ENCODE results near the gene ZNF579.

Gene ZNF579

GRCh38 chr19:55603581-55604292 is 23.1 kb upstream of the ZNF579 start:
- no peaks in the 10 kb centered on the region for H3K36me3 ChIP-seq (ENCODE audit: control insufficient read depth, insufficient read depth, low read length)
- no peak for TF ChIP-seq CTCF (IDR thresholded peaks at IDR 0.05)
- no peaks in the 10 kb centered on the region for H3K27me3 ChIP-seq (ENCODE audit: control insufficient read depth, insufficient read depth, low read length)
- H3K4me1 ChIP-seq = peaks cover 16% of the 10 kb centered on the region
- no peak overlapping the region for H3K9ac ChIP-seq
- no peaks in the 10 kb centered on the region for H3K9me3 ChIP-seq (ENCODE audit: control insufficient read depth, low read length)
- H2AFZ ChIP-seq = no peak overlapping the region
- H3K27ac ChIP-seq = no peak overlapping the region
- H3K4me3 ChIP-seq (ENCODE audit: low read depth, low read length) = no peak overlapping the region
- H3K79me2 ChIP-seq = peaks cover 23% of the 10 kb centered on the region
- no peak overlapping the region for H3K4me2 ChIP-seq (ENCODE audit: low read length)

GRCh38 chr19:55603115-55603514 is 22.5 kb upstream of the ZNF579 start:
- Histone ChIP-seq H3K36me3 (ENCODE audit: control insufficient read depth, insufficient read depth, low read length) (no peaks in the 10 kb centered on the region), H3K4me2 (ENCODE audit: low read length) (no peak overlapping the region), H2AFZ (no peak overlapping the region), H3K27ac (no peak overlapping the region), H3K9ac (no peak overlapping the region), H3K79me2 (peaks cover 22% of the 10 kb centered on the region), H3K4me3 (ENCODE audit: low read depth, low read length) (no peak overlapping the region), H3K4me1 (peaks cover 16% of the 10 kb centered on the region), H3K9me3 (ENCODE audit: control insufficient read depth, low read length) (no peaks in the 10 kb centered on the region), H3K27me3 (ENCODE audit: control insufficient read depth, insufficient read depth, low read length) (no peaks in the 10 kb centered on the region)
- TF ChIP-seq CTCF (IDR thresholded peaks at IDR 0.05) = no peak

GRCh38 chr19:55602104-55603001 is 21.7 kb upstream of the ZNF579 start:
- Histone ChIP-seq H3K27ac (no peak overlapping the region), H3K9me3 (ENCODE audit: control insufficient read depth, low read length) (no peaks in the 10 kb centered on the region), H3K9ac (no peak overlapping the region), H2AFZ (no peak overlapping the region), H3K4me2 (ENCODE audit: low read length) (no peak overlapping the region), H3K4me1 (peaks cover 13% of the 10 kb centered on the region), H3K36me3 (ENCODE audit: control insufficient read depth, insufficient read depth, low read length) (no peaks in the 10 kb centered on the region), H3K79me2 (peaks cover 16% of the 10 kb centered on the region), H3K4me3 (ENCODE audit: low read depth, low read length) (no peak overlapping the region), H3K27me3 (ENCODE audit: control insufficient read depth, insufficient read depth, low read length) (no peaks in the 10 kb centered on the region)
- no peak for TF ChIP-seq CTCF (IDR thresholded peaks at IDR 0.05)

- H3K4me2 ChIP-seq (ENCODE audit: low read length) = peak overlapping the region; percentile 92
- peak overlapping the region; percentile 96 for H3K27ac ChIP-seq
- H3K4me1 ChIP-seq = peaks cover 9% of the 10 kb centered on the region
- H3K9ac ChIP-seq = no peak overlapping the region
- H3K36me3 ChIP-seq (ENCODE audit: control insufficient read depth, insufficient read depth, low read length) = no peaks in the 10 kb centered on the region
- no peaks in the 10 kb centered on the region for H3K27me3 ChIP-seq (ENCODE audit: control insufficient read depth, insufficient read depth, low read length)
- peaks cover 4% of the 10 kb centered on the region for H3K79me2 ChIP-seq
- peak overlapping the region; percentile 69 for H2AFZ ChIP-seq
- peak overlapping the region; percentile 88 for H3K4me3 ChIP-seq (ENCODE audit: low read depth, low read length)
- TF ChIP-seq CTCF (IDR thresholded peaks at IDR 0.05) = no peak
- H3K9me3 ChIP-seq (ENCODE audit: control insufficient read depth, low read length) = no peaks in the 10 kb centered on the region
Measured at GRCh38 chr19:55601084-55601483, 20.4 kb upstream of the ZNF579 start.

All from parathyroid adenoma (tissue), 2 donors.